HepG2 (cell line): ENCODE results near the gene PLCG2. TPM values are rescaled to one million over a fixed set of nuclear protein-coding genes. Genes with fewer than 3 reads are reported as not detected.

Source experiments
- SRY ChIP-seq: sonication (generic); formaldehyde crosslinking; IDR thresholded peaks from 2 replicates; pipeline ENCODE4 v1.8.0; 2022; ENCODE audit warnings: mild to moderate bottlenecking, missing genetic modification reagents
- ZNF468 ChIP-seq: sonication (generic); formaldehyde crosslinking; IDR thresholded peaks from 2 replicates; pipeline ENCODE4 v1.8.0; 2022; ENCODE audit warnings: mild to moderate bottlenecking, moderate library complexity, missing genetic modification reagents
- ZNF629 ChIP-seq: sonication (generic); formaldehyde crosslinking; conservative IDR thresholded peaks from 2 replicates; pipeline ENCODE4 v1.5.0; 2020; ENCODE audit warnings: missing genetic modification reagents
- polyA plus RNA-seq, 8 experiments: library from polyadenylated mRNA; depleted of rRNA in 3 of 8; stranded (reverse) in 7 of 8; unstranded in 1 of 8; fragments of >200 nt; fragmentation: Illumina TruSeq in 4 of 8; extraction: Trizol in 4 of 8; gene quantifications; 2 replicates each; pipeline versions ENCODE4 v1.2.1 to v1.2.3, GENCODE V29; 2011 to 2016; ENCODE audit warnings: low read depth in 4 of 8, missing spikeins in 1 of 8, mixed read lengths in 1 of 8; ENCODE audit not compliant: insufficient read depth in 1 of 8
- total RNA-seq, 5 experiments: library from RNA; depleted of rRNA; stranded (reverse); fragments of >200 nt; fragmentation: Illumina TruSeq; extraction: Trizol; gene quantifications; 2 replicates each; pipeline ENCODE4 v1.2.3, GENCODE V29; 2016; ENCODE audit warnings: low read depth in 1 of 5
- TF ChIP-seq, protein P1 (sequence below): sonication (generic); formaldehyde crosslinking; IDR thresholded peaks from 2 replicates; pipeline ENCODE4 v1.4.0; 2020; ENCODE audit warnings: missing genetic modification reagents
- TF ChIP-seq, protein P2 (sequence below): sonication (generic); formaldehyde crosslinking; IDR thresholded peaks from 2 replicates; pipeline ENCODE4 v1.8.1; 2022; ENCODE audit warnings: low read depth, mild to moderate bottlenecking, missing genetic modification reagents
- TF ChIP-seq, protein P3 (sequence below): sonication (generic); formaldehyde crosslinking; IDR thresholded peaks from 2 replicates; pipeline ENCODE4 v1.5.1; 2020; ENCODE audit warnings: mild to moderate bottlenecking, missing genetic modification reagents, borderline replicate concordance
- TF ChIP-seq, protein P4 (sequence below): sonication (generic); formaldehyde crosslinking; IDR thresholded peaks from 2 replicates; pipeline ENCODE4 v1.8.1; 2023; ENCODE audit warnings: mild to moderate bottlenecking, missing genetic modification reagents, borderline replicate concordance
- TF ChIP-seq, protein P5 (sequence below): sonication (generic); formaldehyde crosslinking; IDR thresholded peaks from 2 replicates; pipeline ENCODE4 v1.5.0; 2020; ENCODE audit warnings: missing genetic modification reagents, mild to moderate bottlenecking, borderline replicate concordance
- TF ChIP-seq, protein P6 (sequence below): fragments of 450-650 bp; IDR thresholded peaks from 2 replicates; pipeline ENCODE4 v1.6.1; 2017; ENCODE audit warnings: mild to moderate bottlenecking

The PLCG2 gene
- total and polyA plus RNA-seq, 2 of the 13 experiments (the other 11 are each of a cell fraction or from before 2014, with no cell fraction given) = 0.13 to 0.18 TPM

DNA sequence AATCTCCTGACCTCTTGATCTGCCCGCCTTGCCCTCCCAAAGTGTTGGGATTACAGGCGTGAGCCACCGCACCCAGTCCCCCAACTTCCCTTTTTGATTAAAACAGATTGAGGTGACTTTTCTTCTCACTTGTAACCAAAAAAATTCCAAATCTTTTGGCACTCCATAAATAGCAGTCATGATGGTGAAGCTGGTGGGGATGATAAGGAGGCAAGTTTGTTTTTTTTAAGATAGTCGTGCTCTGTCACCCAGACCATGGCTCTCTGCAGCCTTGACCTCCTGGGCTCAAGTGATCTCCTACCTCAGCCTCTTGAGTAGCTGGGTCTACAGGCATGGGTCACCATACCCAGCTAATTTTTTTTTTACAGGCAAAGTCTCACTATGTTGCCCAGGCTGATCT is 34.7 kb upstream of the PLCG2 start (continued):
- TF ChIP-seq, protein P1, sequence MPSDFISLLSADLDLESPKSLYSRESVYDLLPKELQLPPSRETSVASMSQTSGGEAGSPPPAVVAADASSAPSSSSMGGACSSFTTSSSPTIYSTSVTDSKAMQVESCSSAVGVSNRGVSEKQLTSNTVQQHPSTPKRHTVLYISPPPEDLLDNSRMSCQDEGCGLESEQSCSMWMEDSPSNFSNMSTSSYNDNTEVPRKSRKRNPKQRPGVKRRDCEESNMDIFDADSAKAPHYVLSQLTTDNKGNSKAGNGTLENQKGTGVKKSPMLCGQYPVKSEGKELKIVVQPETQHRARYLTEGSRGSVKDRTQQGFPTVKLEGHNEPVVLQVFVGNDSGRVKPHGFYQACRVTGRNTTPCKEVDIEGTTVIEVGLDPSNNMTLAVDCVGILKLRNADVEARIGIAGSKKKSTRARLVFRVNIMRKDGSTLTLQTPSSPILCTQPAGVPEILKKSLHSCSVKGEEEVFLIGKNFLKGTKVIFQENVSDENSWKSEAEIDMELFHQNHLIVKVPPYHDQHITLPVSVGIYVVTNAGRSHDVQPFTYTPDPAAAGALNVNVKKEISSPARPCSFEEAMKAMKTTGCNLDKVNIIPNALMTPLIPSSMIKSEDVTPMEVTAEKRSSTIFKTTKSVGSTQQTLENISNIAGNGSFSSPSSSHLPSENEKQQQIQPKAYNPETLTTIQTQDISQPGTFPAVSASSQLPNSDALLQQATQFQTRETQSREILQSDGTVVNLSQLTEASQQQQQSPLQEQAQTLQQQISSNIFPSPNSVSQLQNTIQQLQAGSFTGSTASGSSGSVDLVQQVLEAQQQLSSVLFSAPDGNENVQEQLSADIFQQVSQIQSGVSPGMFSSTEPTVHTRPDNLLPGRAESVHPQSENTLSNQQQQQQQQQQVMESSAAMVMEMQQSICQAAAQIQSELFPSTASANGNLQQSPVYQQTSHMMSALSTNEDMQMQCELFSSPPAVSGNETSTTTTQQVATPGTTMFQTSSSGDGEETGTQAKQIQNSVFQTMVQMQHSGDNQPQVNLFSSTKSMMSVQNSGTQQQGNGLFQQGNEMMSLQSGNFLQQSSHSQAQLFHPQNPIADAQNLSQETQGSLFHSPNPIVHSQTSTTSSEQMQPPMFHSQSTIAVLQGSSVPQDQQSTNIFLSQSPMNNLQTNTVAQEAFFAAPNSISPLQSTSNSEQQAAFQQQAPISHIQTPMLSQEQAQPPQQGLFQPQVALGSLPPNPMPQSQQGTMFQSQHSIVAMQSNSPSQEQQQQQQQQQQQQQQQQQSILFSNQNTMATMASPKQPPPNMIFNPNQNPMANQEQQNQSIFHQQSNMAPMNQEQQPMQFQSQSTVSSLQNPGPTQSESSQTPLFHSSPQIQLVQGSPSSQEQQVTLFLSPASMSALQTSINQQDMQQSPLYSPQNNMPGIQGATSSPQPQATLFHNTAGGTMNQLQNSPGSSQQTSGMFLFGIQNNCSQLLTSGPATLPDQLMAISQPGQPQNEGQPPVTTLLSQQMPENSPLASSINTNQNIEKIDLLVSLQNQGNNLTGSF (CRISPR knock-in tag) = no peak
- TF ChIP-seq, protein P2, sequence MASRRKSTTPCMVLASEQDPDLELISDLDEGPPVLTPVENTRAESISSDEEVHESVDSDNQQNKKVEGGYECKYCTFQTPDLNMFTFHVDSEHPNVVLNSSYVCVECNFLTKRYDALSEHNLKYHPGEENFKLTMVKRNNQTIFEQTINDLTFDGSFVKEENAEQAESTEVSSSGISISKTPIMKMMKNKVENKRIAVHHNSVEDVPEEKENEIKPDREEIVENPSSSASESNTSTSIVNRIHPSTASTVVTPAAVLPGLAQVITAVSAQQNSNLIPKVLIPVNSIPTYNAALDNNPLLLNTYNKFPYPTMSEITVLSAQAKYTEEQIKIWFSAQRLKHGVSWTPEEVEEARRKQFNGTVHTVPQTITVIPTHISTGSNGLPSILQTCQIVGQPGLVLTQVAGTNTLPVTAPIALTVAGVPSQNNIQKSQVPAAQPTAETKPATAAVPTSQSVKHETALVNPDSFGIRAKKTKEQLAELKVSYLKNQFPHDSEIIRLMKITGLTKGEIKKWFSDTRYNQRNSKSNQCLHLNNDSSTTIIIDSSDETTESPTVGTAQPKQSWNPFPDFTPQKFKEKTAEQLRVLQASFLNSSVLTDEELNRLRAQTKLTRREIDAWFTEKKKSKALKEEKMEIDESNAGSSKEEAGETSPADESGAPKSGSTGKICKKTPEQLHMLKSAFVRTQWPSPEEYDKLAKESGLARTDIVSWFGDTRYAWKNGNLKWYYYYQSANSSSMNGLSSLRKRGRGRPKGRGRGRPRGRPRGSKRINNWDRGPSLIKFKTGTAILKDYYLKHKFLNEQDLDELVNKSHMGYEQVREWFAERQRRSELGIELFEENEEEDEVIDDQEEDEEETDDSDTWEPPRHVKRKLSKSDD (CRISPR knock-in tag) = no peak
- TF ChIP-seq ZNF468 (CRISPR knock-in tag) (no peak), SRY (CRISPR knock-in tag) (no peak), ZNF629 (CRISPR knock-in tag) (no peak)
- TF ChIP-seq, protein P3, sequence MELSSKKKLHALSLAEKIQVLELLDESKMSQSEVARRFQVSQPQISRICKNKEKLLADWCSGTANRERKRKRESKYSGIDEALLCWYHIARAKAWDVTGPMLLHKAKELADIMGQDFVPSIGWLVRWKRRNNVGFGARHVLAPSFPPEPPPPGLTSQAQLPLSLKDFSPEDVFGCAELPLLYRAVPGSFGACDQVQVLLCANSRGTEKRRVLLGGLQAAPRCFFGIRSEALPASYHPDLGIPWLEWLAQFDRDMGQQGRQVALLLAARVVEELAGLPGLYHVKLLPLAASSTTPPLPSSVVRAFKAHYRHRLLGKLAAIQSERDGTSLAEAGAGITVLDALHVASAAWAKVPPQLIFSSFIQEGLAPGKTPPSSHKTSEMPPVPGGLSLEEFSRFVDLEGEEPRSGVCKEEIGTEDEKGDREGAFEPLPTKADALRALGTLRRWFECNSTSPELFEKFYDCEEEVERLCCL (CRISPR knock-in tag) = no peak
- TF ChIP-seq, protein P4, sequence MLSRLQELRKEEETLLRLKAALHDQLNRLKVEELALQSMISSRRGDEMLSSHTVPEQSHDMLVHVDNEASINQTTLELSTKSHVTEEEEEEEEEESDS = no peak
- TF ChIP-seq, protein P5, sequence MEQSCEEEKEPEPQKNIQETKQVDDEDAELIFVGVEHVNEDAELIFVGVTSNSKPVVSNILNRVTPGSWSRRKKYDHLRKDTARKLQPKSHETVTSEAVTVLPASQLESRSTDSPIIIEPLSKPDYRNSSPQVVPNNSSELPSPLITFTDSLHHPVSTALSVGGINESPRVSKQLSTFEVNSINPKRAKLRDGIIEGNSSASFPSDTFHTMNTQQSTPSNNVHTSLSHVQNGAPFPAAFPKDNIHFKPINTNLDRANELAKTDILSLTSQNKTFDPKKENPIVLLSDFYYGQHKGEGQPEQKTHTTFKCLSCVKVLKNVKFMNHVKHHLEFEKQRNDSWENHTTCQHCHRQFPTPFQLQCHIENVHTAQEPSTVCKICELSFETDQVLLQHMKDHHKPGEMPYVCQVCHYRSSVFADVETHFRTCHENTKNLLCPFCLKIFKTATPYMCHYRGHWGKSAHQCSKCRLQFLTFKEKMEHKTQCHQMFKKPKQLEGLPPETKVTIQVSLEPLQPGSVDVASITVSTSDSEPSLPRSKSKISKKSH (CRISPR knock-in tag) = no peak
- TF ChIP-seq, protein P6, sequence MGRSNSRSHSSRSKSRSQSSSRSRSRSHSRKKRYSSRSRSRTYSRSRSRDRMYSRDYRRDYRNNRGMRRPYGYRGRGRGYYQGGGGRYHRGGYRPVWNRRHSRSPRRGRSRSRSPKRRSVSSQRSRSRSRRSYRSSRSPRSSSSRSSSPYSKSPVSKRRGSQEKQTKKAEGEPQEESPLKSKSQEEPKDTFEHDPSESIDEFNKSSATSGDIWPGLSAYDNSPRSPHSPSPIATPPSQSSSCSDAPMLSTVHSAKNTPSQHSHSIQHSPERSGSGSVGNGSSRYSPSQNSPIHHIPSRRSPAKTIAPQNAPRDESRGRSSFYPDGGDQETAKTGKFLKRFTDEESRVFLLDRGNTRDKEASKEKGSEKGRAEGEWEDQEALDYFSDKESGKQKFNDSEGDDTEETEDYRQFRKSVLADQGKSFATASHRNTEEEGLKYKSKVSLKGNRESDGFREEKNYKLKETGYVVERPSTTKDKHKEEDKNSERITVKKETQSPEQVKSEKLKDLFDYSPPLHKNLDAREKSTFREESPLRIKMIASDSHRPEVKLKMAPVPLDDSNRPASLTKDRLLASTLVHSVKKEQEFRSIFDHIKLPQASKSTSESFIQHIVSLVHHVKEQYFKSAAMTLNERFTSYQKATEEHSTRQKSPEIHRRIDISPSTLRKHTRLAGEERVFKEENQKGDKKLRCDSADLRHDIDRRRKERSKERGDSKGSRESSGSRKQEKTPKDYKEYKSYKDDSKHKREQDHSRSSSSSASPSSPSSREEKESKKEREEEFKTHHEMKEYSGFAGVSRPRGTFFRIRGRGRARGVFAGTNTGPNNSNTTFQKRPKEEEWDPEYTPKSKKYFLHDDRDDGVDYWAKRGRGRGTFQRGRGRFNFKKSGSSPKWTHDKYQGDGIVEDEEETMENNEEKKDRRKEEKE = no peak
